SK-N-SH (cell line): ENCODE measurements around the gene SELPLG. TPM values are rescaled to one million over a fixed set of nuclear protein-coding genes. Genes with fewer than 3 reads are reported as not detected.

Experiments used
- CTCF ChIA-PET: fragments of 300-600, 350-600 bp; formaldehyde crosslinking; extraction: SDS; loops from one replicate; lab custom pipeline; 2021; lab: Yijun Ruan, JAX
- POLR2A ChIA-PET: fragments of 350-600 bp; sonication (Branson Sonifier 250); formaldehyde crosslinking; extraction: SDS; loops from one replicate; lab custom pipeline; 2020; ENCODE audit warnings: antibody characterized with exemption, inconsistent platforms; lab: Yijun Ruan, JAX
- DNase-seq: peaks from one replicate; pipeline ENCODE4 v3.0.0; 2012
- H2AFZ ChIP-seq: fragments of 200-600 bp; sonication (generic); 2 replicates; pipeline ENCODE4 v1.8.1; 2016; ENCODE audit warnings: antibody characterized with exemption, mild to moderate bottlenecking, low read depth
- H3F3A ChIP-seq: fragments of 200-600 bp; sonication (generic); replicated peaks from 2 replicates; pipeline ENCODE3; 2016; ENCODE audit warnings: antibody characterized with exemption, mild to moderate bottlenecking; ENCODE audit not compliant: insufficient read depth
- H3K27ac ChIP-seq, 2 experiments: fragments of 200-500 bp in 1 of 2; fragments of 200-600 bp in 1 of 2; sonication (Bioruptor generic) in 1 of 2; sonication (generic), shearing (Covaris generic) in 1 of 2; 2 replicates each; pipeline versions ENCODE4 v1.5.1 to v1.6.1; 2014 to 2016; ENCODE audit warnings: low read depth in 2 of 2, inconsistent platforms in 1 of 2, low read length in 1 of 2, mild to moderate bottlenecking in 1 of 2, mixed read lengths in 1 of 2
- H3K27me3 ChIP-seq: fragments of 200-600 bp; sonication (generic), shearing (Covaris generic); 2 replicates; pipeline ENCODE4 v1.6.1; 2016; ENCODE audit warnings: mixed run types; ENCODE audit not compliant: insufficient read depth
- H3K36me3 ChIP-seq, 2 experiments: fragments of 200-500 bp in 1 of 2; fragments of 200-600 bp in 1 of 2; sonication (Bioruptor generic) in 1 of 2; sonication (generic) in 1 of 2; replicated peaks in 1 of 2; 2 replicates each; pipeline versions ENCODE3 to v1.5.1; 2014 to 2016; ENCODE audit warnings: low read length in 1 of 2, mild to moderate bottlenecking in 1 of 2; ENCODE audit not compliant: insufficient read depth in 2 of 2, control insufficient read depth in 1 of 2
- H3K4me1 ChIP-seq, 2 experiments: fragments of 200-500 bp in 1 of 2; fragments of 200-600 bp in 1 of 2; sonication (Bioruptor generic) in 1 of 2; sonication (generic), shearing (Covaris generic) in 1 of 2; 2 replicates each; pipeline versions ENCODE4 v1.5.1 to v1.6.1; 2014 to 2016; ENCODE audit warnings: low read depth in 1 of 2, low read length in 1 of 2, mixed run types in 1 of 2; ENCODE audit not compliant: insufficient read depth in 2 of 2, control insufficient read depth in 1 of 2
- H3K4me2 ChIP-seq: fragments of 200-600 bp; sonication (generic), shearing (Covaris generic); 2 replicates; pipeline ENCODE4 v1.6.1; 2017; ENCODE audit warnings: mixed run types
- H3K4me3 ChIP-seq, 2 experiments: fragments of 200-500 bp in 1 of 2; fragments of 200-600 bp in 1 of 2; sonication (Bioruptor generic) in 1 of 2; sonication (generic), shearing (Covaris generic) in 1 of 2; 2 replicates each; pipeline versions ENCODE4 v1.5.1 to v1.8.1; 2014 to 2016; ENCODE audit warnings: low read depth in 2 of 2, inconsistent platforms in 1 of 2, low read length in 1 of 2, mild to moderate bottlenecking in 1 of 2, mixed read lengths in 1 of 2, moderate library complexity in 1 of 2
- H3K79me2 ChIP-seq: fragments of 200-600 bp; sonication (generic); 2 replicates; pipeline ENCODE4 v1.8.1; 2017; ENCODE audit warnings: mild to moderate bottlenecking; ENCODE audit not compliant: insufficient read depth
- H3K9ac ChIP-seq: fragments of 200-600 bp; sonication (generic); 2 replicates; pipeline ENCODE4 v1.6.1; 2017; ENCODE audit warnings: mixed run types
- H3K9me2 ChIP-seq: fragments of 200-600 bp; sonication (generic); 2 replicates; pipeline ENCODE4 v1.6.1; 2017; ENCODE audit warnings: mixed run types
- H3K9me3 ChIP-seq: fragments of 200-600 bp; sonication (generic); 2 replicates; pipeline ENCODE4 v1.6.1; 2017; ENCODE audit warnings: mixed run types, mild to moderate bottlenecking, moderate library complexity
- H4K20me1 ChIP-seq: fragments of 200-600 bp; sonication (generic); 2 replicates; pipeline ENCODE4 v1.6.1; 2017; ENCODE audit warnings: mild to moderate bottlenecking, mixed run types; ENCODE audit not compliant: insufficient read depth
- CHD2 ChIP-seq: fragments of 150-350 bp; IDR thresholded peaks from 2 replicates; pipeline ENCODE4 v1.6.1; 2018; ENCODE audit warnings: low read length; ENCODE audit not compliant: partially characterized antibody
- ELF1 ChIP-seq: IDR thresholded peaks from 2 replicates; pipeline ENCODE4 v1.4.0; 2012
- FOSL2 ChIP-seq: IDR thresholded peaks from 2 replicates; pipeline ENCODE4 v1.4.0; 2012; ENCODE audit warnings: low read depth, mild to moderate bottlenecking, moderate library complexity, borderline replicate concordance
- FOXJ3 ChIP-seq: sonication (generic); formaldehyde crosslinking; IDR thresholded peaks from 2 replicates; pipeline ENCODE4 v1.5.1; 2020; ENCODE audit warnings: mild to moderate bottlenecking, missing genetic modification reagents
- FOXM1 ChIP-seq: IDR thresholded peaks from 2 replicates; pipeline ENCODE4 v1.4.0; 2012; ENCODE audit warnings: low read depth, mild to moderate bottlenecking
- GABPA ChIP-seq: IDR thresholded peaks from 2 replicates; pipeline ENCODE4 v1.4.0; 2012; ENCODE audit warnings: low read depth, mild to moderate bottlenecking
- GATA2 ChIP-seq: sonication (generic); formaldehyde crosslinking; IDR thresholded peaks from 2 replicates; pipeline ENCODE4 v1.5.0; 2020; ENCODE audit warnings: mild to moderate bottlenecking, missing genetic modification reagents
- MAX ChIP-seq: IDR thresholded peaks from 2 replicates; pipeline ENCODE4 v1.4.0; 2012; ENCODE audit warnings: low read depth
- MXI1 ChIP-seq: IDR thresholded peaks from 2 replicates; pipeline ENCODE4 v1.6.1; 2012; ENCODE audit warnings: mild to moderate bottlenecking, low read depth, low read length, improper control_type of control experiment
- NRF1 ChIP-seq: IDR thresholded peaks from 2 replicates; pipeline ENCODE4 v1.6.1; 2012; ENCODE audit warnings: low read depth, mild to moderate bottlenecking, low read length
- REST ChIP-seq: IDR thresholded peaks from 2 replicates; pipeline ENCODE4 v1.6.1; 2012; ENCODE audit warnings: mild to moderate bottlenecking, low read depth, low read length, moderate library complexity
- SIN3A ChIP-seq: IDR thresholded peaks from 2 replicates; pipeline ENCODE4 v1.6.1; 2012; ENCODE audit warnings: low read depth, mild to moderate bottlenecking, low read length, moderate library complexity, borderline replicate concordance
- SMC3 ChIP-seq: IDR thresholded peaks from 2 replicates; pipeline ENCODE4 v1.6.1; 2012; ENCODE audit warnings: low read depth, low read length, improper control_type of control experiment
- TCF12 ChIP-seq: IDR thresholded peaks from 2 replicates; pipeline ENCODE4 v1.4.0; 2012
- TEAD4 ChIP-seq: IDR thresholded peaks from 2 replicates; pipeline ENCODE4 v1.4.0; 2012; ENCODE audit warnings: mild to moderate bottlenecking, borderline replicate concordance; ENCODE audit not compliant: insufficient read depth
- USF1 ChIP-seq: IDR thresholded peaks from 2 replicates; pipeline ENCODE4 v1.4.0; 2012; ENCODE audit warnings: low read depth, borderline replicate concordance
- WGBS: methylation state at CpG from one replicate; pipeline ENCODE4 v1.1.6; 2017; ENCODE audit warnings: low lambda C conversion rate; 5-methylcytosine and 5-hydroxymethylcytosine counted together
- polyA plus RNA-seq, 3 experiments: library from polyadenylated mRNA; depleted of rRNA; stranded (reverse); fragments of >200 nt; gene quantifications; 2 replicates each; pipeline ENCODE4 v1.2.3, GENCODE V29; 2012

The SELPLG gene
- polyA plus RNA-seq, 1 of the 3 experiments (the other 2 are of a cell fraction) = 2.8 TPM

GRCh38 chr12:108666401-108666881 is 32.7 kb upstream of the SELPLG start:
- Histone ChIP-seq H4K20me1 (peaks cover 24% of the 10 kb centered on the region; the same call in 1 of the 2 replicates), H3F3A (peaks cover 47% of the 10 kb centered on the region), H3K27ac (peak overlapping the region; percentile 84 to 91), H3K9ac (no peak overlapping the region), H3K79me2 (peaks cover 96% of the 10 kb centered on the region), H3K9me2 (no peaks in the 10 kb centered on the region), H3K9me3 (no peaks in the 10 kb centered on the region), H3K27me3 (no peaks in the 10 kb centered on the region), H2AFZ (no peak overlapping the region), H3K4me1 (peaks cover 53 to 56% of the 10 kb centered on the region in 2 experiments), H3K4me2 (0 out of 2 replicates have a peak overlapping the region, but pooled peaks have one; percentile 61), H3K4me3 (no peak overlapping the region), H3K36me3 (peaks cover 8 to 29% of the 10 kb centered on the region in 2 experiments)
- CTCF ChIA-PET = interaction anchor here (0.6 to 14.1 kb wide), 17 partner anchors 10 to 426 kb away, joined by 3 to 327 read pairs (median 4); partner anchors contain the start of genes ALKBH2, CORO1C and SSH1
- TF ChIP-seq REST = no peak
- no peak for TF ChIP-seq FOXM1
- TF ChIP-seq TCF12 = no peak
- no peak for TF ChIP-seq NRF1
- no peak for TF ChIP-seq FOXJ3 (CRISPR knock-in tag)
- peak; percentile 3; the same call in 1 of the 2 replicates for TF ChIP-seq SMC3
- TF ChIP-seq MXI1 = peak; percentile 77; the same call in 1 of the 2 replicates
- no peak for TF ChIP-seq GABPA
- no peak for TF ChIP-seq TEAD4
- WGBS = 52% methylated on average over 3 of the region's 3 CpGs
- POLR2A ChIA-PET = interaction anchor here (1.6 to 1.9 kb wide), 2 partner anchors 64 to 159 kb away, joined by 4 read pairs; no protein-coding TSS in a partner anchor
- DNase-seq = no peak

- peaks cover 96% of the 10 kb centered on the region for H3K79me2 ChIP-seq
- TF ChIP-seq MAX = no peak
- no peak for TF ChIP-seq FOXM1
- TF ChIP-seq FOSL2 = no peak
- no peak for TF ChIP-seq REST
- no peak for TF ChIP-seq TCF12
- no peak for TF ChIP-seq CHD2
- no peak for TF ChIP-seq MXI1
- no peak for TF ChIP-seq NRF1
- TF ChIP-seq USF1 = no peak
- no peak for TF ChIP-seq ELF1
- no peak; the same call in 1 of the 2 replicates for TF ChIP-seq GATA2 (CRISPR knock-in tag)
- no peak for TF ChIP-seq SIN3A
Measured at GRCh38 chr12:108665608-108666202, 32.0 kb upstream of the SELPLG start.

More at GRCh38 chr12:108665608-108666202, 32.0 kb upstream of the SELPLG start:
- H3K4me2 ChIP-seq = peak overlapping the region; percentile 61; the same call in 1 of the 2 replicates
- H3K36me3 ChIP-seq = peaks cover 10 to 32% of the 10 kb centered on the region in 2 experiments
- H3K4me3 ChIP-seq = no peak overlapping the region; a peak in 1 of 4 replicates
- WGBS = 80% methylated on average over 6 of the region's 6 CpGs
- peak overlapping the region; percentile 84 to 91 for H3K27ac ChIP-seq
- CTCF ChIA-PET = interaction anchor here (0.6 to 14.1 kb wide), 43 partner anchors 7 to 747 kb away, joined by 3 to 327 read pairs (median 6); partner anchors contain the start of genes ALKBH2 and CORO1C
- POLR2A ChIA-PET = interaction anchor here (1.6 to 1.9 kb wide), 2 partner anchors 65 to 160 kb away, joined by 4 read pairs; no protein-coding TSS in a partner anchor
- H3K9me3 ChIP-seq = no peaks in the 10 kb centered on the region
- DNase-seq = no peak
- H3K4me1 ChIP-seq = peaks cover 53 to 59% of the 10 kb centered on the region in 2 experiments
- H4K20me1 ChIP-seq = peaks cover 27% of the 10 kb centered on the region; the same call in 1 of the 2 replicates
- no peaks in the 10 kb centered on the region for H3K27me3 ChIP-seq
- peak overlapping the region; percentile 29; the same call in 1 of the 2 replicates for H3K9ac ChIP-seq
- no peak overlapping the region for H2AFZ ChIP-seq
- no peaks in the 10 kb centered on the region for H3K9me2 ChIP-seq
- peaks cover 47% of the 10 kb centered on the region for H3F3A ChIP-seq
